WTC11 (cell line): Measurements from ENCODE around the gene PIEZO1. TPM values are rescaled to one million over a fixed set of nuclear protein-coding genes. Genes with fewer than 3 reads are reported as not detected.

Experiments used
- ATAC-seq: fragments of 200-7000 bp; cut with Tn5 transposase; 2 replicates; pipeline ENCODE4 v1.10.0; 2021; ENCODE audit warnings: mild to moderate bottlenecking, moderate library complexity
- CTCF ChIA-PET: fragments of 300-600 bp; sonication (Branson Sonifier 250); formaldehyde crosslinking; loops from one replicate; lab custom pipeline; 2021; ENCODE audit warnings: antibody characterized with exemption; lab: Charles Lee
- POLR2A ChIA-PET: fragments of 350-600 bp; sonication (Branson Sonifier 250); formaldehyde crosslinking; loops from one replicate; lab custom pipeline; 2021; ENCODE audit warnings: antibody characterized with exemption; lab: Charles Lee
- DNase-seq: peaks from one replicate; pipeline ENCODE4 v3.0.0; 2021; ENCODE audit warnings: low spot score
- H3K27ac Mint-ChIP-seq: 2 replicates; pipeline ENCODE4 v1.8.0; 2021; ENCODE audit warnings: mixed read lengths
- H3K27me3 Mint-ChIP-seq: 2 replicates; pipeline ENCODE4 v1.8.0; 2021; ENCODE audit warnings: low read depth, mild to moderate bottlenecking, moderate library complexity, mixed read lengths
- H3K36me3 Mint-ChIP-seq: 2 replicates; pipeline ENCODE4 v1.8.0; 2021; ENCODE audit warnings: mixed read lengths
- H3K4me1 Mint-ChIP-seq: 2 replicates; pipeline ENCODE4 v1.8.0; 2022; ENCODE audit warnings: mixed read lengths
- H3K4me3 Mint-ChIP-seq: 2 replicates; pipeline ENCODE4 v1.8.0; 2021; ENCODE audit warnings: mild to moderate bottlenecking, moderate library complexity, mixed read lengths
- H3K9me3 Mint-ChIP-seq: 2 replicates; pipeline ENCODE4 v1.8.0; 2021; ENCODE audit warnings: mixed read lengths
- AR ChIP-seq: fragments of 250-450 bp; sonication (Bioruptor Pico); IDR thresholded peaks from 2 replicates; pipeline ENCODE4 v1.9.0; 2021; ENCODE audit warnings: mild to moderate bottlenecking
- ATF3 ChIP-seq: sonication (generic); formaldehyde crosslinking; conservative IDR thresholded peaks from 2 replicates; pipeline ENCODE4 v1.8.1; 2022; ENCODE audit warnings: mild to moderate bottlenecking, missing genetic modification reagents
- CREB1 ChIP-seq: sonication (generic); formaldehyde crosslinking; IDR thresholded peaks from 2 replicates; pipeline ENCODE4 v1.8.0; 2023; ENCODE audit warnings: mild to moderate bottlenecking, missing genetic modification reagents
- CREM ChIP-seq: sonication (generic); formaldehyde crosslinking; IDR thresholded peaks from 2 replicates; pipeline ENCODE4 v1.8.1; 2022; ENCODE audit warnings: mild to moderate bottlenecking, missing genetic modification reagents, moderate library complexity
- HMGA2 ChIP-seq: fragments of 250-450 bp; sonication (Bioruptor Pico); IDR thresholded peaks from 2 replicates; pipeline ENCODE4 v1.4.0; 2021; ENCODE audit warnings: mild to moderate bottlenecking, moderate library complexity
- IRF2 ChIP-seq: sonication (generic); formaldehyde crosslinking; IDR thresholded peaks from 2 replicates; pipeline ENCODE4 v1.8.0; 2022; ENCODE audit warnings: low read depth, missing genetic modification reagents, borderline replicate concordance
- JUN ChIP-seq: sonication (generic); formaldehyde crosslinking; IDR thresholded peaks from 2 replicates; pipeline ENCODE4 v1.8.0; 2023; ENCODE audit warnings: mild to moderate bottlenecking, missing genetic modification reagents
- MXD4 ChIP-seq: fragments of 250-450 bp; sonication (Bioruptor Pico); IDR thresholded peaks from 2 replicates; pipeline ENCODE4 v1.8.0; 2021; ENCODE audit warnings: mild to moderate bottlenecking, moderate library complexity, borderline replicate concordance
- MYBL2 ChIP-seq: sonication (generic); formaldehyde crosslinking; IDR thresholded peaks from 2 replicates; pipeline ENCODE4 v1.8.1; 2023; ENCODE audit warnings: mild to moderate bottlenecking, moderate library complexity, missing genetic modification reagents
- NFATC4 ChIP-seq: fragments of 250-450 bp; sonication (Bioruptor Pico); IDR thresholded peaks from 2 replicates; pipeline ENCODE4 v1.9.0; 2021; ENCODE audit warnings: mild to moderate bottlenecking
- NFE2L1 ChIP-seq: sonication (generic); formaldehyde crosslinking; IDR thresholded peaks from 2 replicates; pipeline ENCODE4 v1.8.1; 2023; ENCODE audit warnings: missing genetic modification reagents
- NR1H2 ChIP-seq: sonication (generic); formaldehyde crosslinking; IDR thresholded peaks from 2 replicates; pipeline ENCODE4 v1.9.0; 2021; ENCODE audit warnings: mild to moderate bottlenecking, moderate library complexity, missing genetic modification reagents
- PRRX2 ChIP-seq: fragments of 250-450 bp; sonication (Bioruptor Pico); IDR thresholded peaks from 2 replicates; pipeline ENCODE4 v1.8.0; 2021; ENCODE audit warnings: mild to moderate bottlenecking
- SMAD3 ChIP-seq: sonication (generic); formaldehyde crosslinking; IDR thresholded peaks from 2 replicates; pipeline ENCODE4 v1.8.0; 2022; ENCODE audit warnings: missing genetic modification reagents, mild to moderate bottlenecking, borderline replicate concordance
- TEAD1 ChIP-seq: sonication (generic); formaldehyde crosslinking; IDR thresholded peaks from 2 replicates; pipeline ENCODE4 v1.8.0; 2022; ENCODE audit warnings: mild to moderate bottlenecking, missing genetic modification reagents
- TEAD4 ChIP-seq: sonication (generic); formaldehyde crosslinking; IDR thresholded peaks from 2 replicates; pipeline ENCODE4 v1.8.0; 2022; ENCODE audit warnings: mild to moderate bottlenecking, missing genetic modification reagents
- USF1 ChIP-seq: sonication (generic); formaldehyde crosslinking; IDR thresholded peaks from 2 replicates; pipeline ENCODE4 v1.8.0; 2022; ENCODE audit warnings: mild to moderate bottlenecking, missing genetic modification reagents
- USF2 ChIP-seq: sonication (generic); formaldehyde crosslinking; IDR thresholded peaks from 2 replicates; pipeline ENCODE4 v1.8.1; 2023; ENCODE audit warnings: mild to moderate bottlenecking, missing genetic modification reagents, moderate library complexity
- ZNF121 ChIP-seq: sonication (generic); formaldehyde crosslinking; IDR thresholded peaks from 2 replicates; pipeline ENCODE4 v1.8.0; 2023; ENCODE audit warnings: missing genetic modification reagents
- ZNF138 ChIP-seq: sonication (generic); formaldehyde crosslinking; conservative IDR thresholded peaks from 2 replicates; pipeline ENCODE4 v1.8.1; 2022; ENCODE audit warnings: mild to moderate bottlenecking, moderate library complexity, missing genetic modification reagents
- ZNF232 ChIP-seq: sonication (generic); formaldehyde crosslinking; IDR thresholded peaks from 2 replicates; pipeline ENCODE4 v1.8.0; 2022; ENCODE audit warnings: mild to moderate bottlenecking, missing genetic modification reagents
- ZNF317 ChIP-seq: sonication (generic); formaldehyde crosslinking; IDR thresholded peaks from 2 replicates; pipeline ENCODE4 v1.8.1; 2023; ENCODE audit warnings: low read depth, mild to moderate bottlenecking, moderate library complexity, missing genetic modification reagents, borderline replicate concordance
- ZNF425 ChIP-seq: fragments of 250-450 bp; sonication (Bioruptor Pico); conservative IDR thresholded peaks from 2 replicates; pipeline ENCODE4 v1.9.0; 2021; ENCODE audit warnings: mild to moderate bottlenecking
- ZNF671 ChIP-seq: fragments of 250-450 bp; sonication (Bioruptor Pico); IDR thresholded peaks from 2 replicates; pipeline ENCODE4 v1.8.0; 2021; ENCODE audit warnings: mild to moderate bottlenecking
- total RNA-seq: library from RNA; stranded (reverse); gene quantifications from 3 replicates; pipeline ENCODE4 v1.2.3, GENCODE V29; 2021

Gene PIEZO1
- total RNA-seq, 1 experiment from 2014 or later, result 71.3 TPM

GRCh38 chr16:88716201-88716600 lies 68.8 kb downstream of the PIEZO1 start (continued):
- TF ChIP-seq ZNF425 (no peak), CREM (CRISPR knock-in tag) (no peak), IRF2 (CRISPR knock-in tag) (no peak), TEAD1 (CRISPR knock-in tag) (no peak), SMAD3 (CRISPR knock-in tag) (no peak), ZNF121 (CRISPR knock-in tag) (no peak), ZNF232 (CRISPR knock-in tag) (no peak), USF1 (CRISPR knock-in tag) (no peak), ZNF317 (no peak)

GRCh38 chr16:88715312-88716190 lies 69.5 kb downstream of the PIEZO1 start:
- no peaks in the 10 kb centered on the region for H3K27me3 Mint-ChIP-seq

GRCh38 chr16:88714420-88715302 lies 70.4 kb downstream of the PIEZO1 start:
- ChIA-PET CTCF (interaction anchor here (5.2 kb wide), 1 partner anchor 23 kb away, joined by 41 read pairs; no protein-coding TSS in a partner anchor), POLR2A (interaction anchor here (0.7 kb wide), 1 partner anchor 745 kb away, joined by 4 read pairs; no protein-coding TSS in a partner anchor)
- no peaks in the 10 kb centered on the region for H3K4me1 Mint-ChIP-seq
- no peak overlapping the region for H3K4me3 Mint-ChIP-seq
- H3K27ac Mint-ChIP-seq, result no peak overlapping the region
- ATAC-seq (no peak), DNase-seq (no peak)
- H3K9me3 Mint-ChIP-seq, result no peaks in the 10 kb centered on the region
- peaks cover 8% of the 10 kb centered on the region for H3K36me3 Mint-ChIP-seq
- H3K27me3 Mint-ChIP-seq, result no peaks in the 10 kb centered on the region
- TF ChIP-seq NR1H2 (CRISPR knock-in tag), result no peak
- no peak for TF ChIP-seq NFATC4 (CRISPR knock-in tag)
- TF ChIP-seq CREM (CRISPR knock-in tag), result no peak
- TF ChIP-seq ZNF138 (CRISPR knock-in tag), result no peak
- TF ChIP-seq TEAD4 (CRISPR knock-in tag), result no peak
- no peak for TF ChIP-seq MXD4 (CRISPR knock-in tag)
- no peak for TF ChIP-seq NFE2L1 (CRISPR knock-in tag)
- TF ChIP-seq USF2 (CRISPR knock-in tag), result no peak
- no peak for TF ChIP-seq AR (CRISPR knock-in tag)
- TF ChIP-seq MYBL2 (CRISPR knock-in tag), result no peak
- no peak for TF ChIP-seq PRRX2 (CRISPR knock-in tag)
- no peak for TF ChIP-seq ATF3 (CRISPR knock-in tag)
- TF ChIP-seq ZNF671 (CRISPR knock-in tag), result no peak
- TF ChIP-seq CREB1 (CRISPR knock-in tag), result no peak
- no peak for TF ChIP-seq JUN (CRISPR knock-in tag)

More at GRCh38 chr16:88715312-88716190, 69.5 kb downstream of the PIEZO1 start:
- Mint-ChIP-seq H3K36me3 (peaks cover 12% of the 10 kb centered on the region), H3K9me3 (no peaks in the 10 kb centered on the region)
- no peak for ATAC-seq
- no peak for TF ChIP-seq HMGA2 (CRISPR knock-in tag)
- TF ChIP-seq, all 79 proteins: peak for 0
- Mint-ChIP-seq H3K4me1 (no peaks in the 10 kb centered on the region), H3K4me3 (no peak overlapping the region), H3K27ac (no peak overlapping the region)
- no peak for DNase-seq
- ChIA-PET POLR2A (interaction anchor here (0.7 kb wide), 1 partner anchor 746 kb away, joined by 4 read pairs; no protein-coding TSS in a partner anchor), CTCF (interaction anchor here (5.2 kb wide), 1 partner anchor 22 kb away, joined by 41 read pairs; no protein-coding TSS in a partner anchor)
